ENCODE measurements around the gene APOBEC4.

DNA sequence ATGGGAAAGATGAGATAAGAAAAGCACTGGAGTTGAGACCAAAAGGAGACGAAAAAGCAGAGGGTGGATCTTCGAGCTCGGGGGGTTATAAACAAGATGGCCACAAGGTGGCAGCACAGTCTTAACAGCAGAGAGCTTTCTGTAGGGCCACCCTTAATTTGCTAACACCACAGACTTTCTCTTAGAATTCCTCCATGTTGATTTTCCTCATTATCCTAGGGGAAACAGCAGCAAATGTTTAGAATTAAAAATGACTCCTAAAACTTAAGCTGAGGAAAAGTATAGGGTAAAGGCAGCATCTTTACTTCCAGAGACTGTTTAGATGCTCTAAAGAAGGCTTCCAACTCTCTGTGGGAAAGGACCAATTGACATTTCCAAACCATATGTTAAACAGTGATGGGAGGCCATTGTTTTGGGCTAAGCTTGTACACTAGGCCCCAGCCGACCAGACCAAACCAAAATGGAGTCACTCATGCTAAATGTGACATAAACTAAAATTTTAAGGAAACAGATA is 2.5 kb upstream of the APOBEC4 start:
- TF ChIP-seq, protein P1, sequence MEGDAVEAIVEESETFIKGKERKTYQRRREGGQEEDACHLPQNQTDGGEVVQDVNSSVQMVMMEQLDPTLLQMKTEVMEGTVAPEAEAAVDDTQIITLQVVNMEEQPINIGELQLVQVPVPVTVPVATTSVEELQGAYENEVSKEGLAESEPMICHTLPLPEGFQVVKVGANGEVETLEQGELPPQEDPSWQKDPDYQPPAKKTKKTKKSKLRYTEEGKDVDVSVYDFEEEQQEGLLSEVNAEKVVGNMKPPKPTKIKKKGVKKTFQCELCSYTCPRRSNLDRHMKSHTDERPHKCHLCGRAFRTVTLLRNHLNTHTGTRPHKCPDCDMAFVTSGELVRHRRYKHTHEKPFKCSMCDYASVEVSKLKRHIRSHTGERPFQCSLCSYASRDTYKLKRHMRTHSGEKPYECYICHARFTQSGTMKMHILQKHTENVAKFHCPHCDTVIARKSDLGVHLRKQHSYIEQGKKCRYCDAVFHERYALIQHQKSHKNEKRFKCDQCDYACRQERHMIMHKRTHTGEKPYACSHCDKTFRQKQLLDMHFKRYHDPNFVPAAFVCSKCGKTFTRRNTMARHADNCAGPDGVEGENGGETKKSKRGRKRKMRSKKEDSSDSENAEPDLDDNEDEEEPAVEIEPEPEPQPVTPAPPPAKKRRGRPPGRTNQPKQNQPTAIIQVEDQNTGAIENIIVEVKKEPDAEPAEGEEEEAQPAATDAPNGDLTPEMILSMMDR (conservative IDR thresholded peaks at IDR 0.05; ENCODE audit: low read depth, low read length) = peak; percentile 79
- TF ChIP-seq EZH2 (IDR thresholded peaks at IDR 0.05; ENCODE audit: low read length, unreplicated experiment) (no peak), EZH2phosphoT487 (IDR thresholded peaks at IDR 0.05; ENCODE audit: borderline replicate concordance, low read length) (no peak)

Data from PC-3 (cell line).